Measurements from ENCODE around the gene ARHGEF33.

ARHGEF33 gene

GRCh38 chr2:39020383-39020782 is 130.7 kb downstream of the ARHGEF33 start:
- ChIA-PET CTCF (no interaction called here), POLR2A (ENCODE audit: low non-redundant PET) (no interaction called here)
- no peak for DNase-seq (ENCODE audit: low spot score)
- TF ChIP-seq CTCF (conservative IDR thresholded peaks at IDR 0.05; ENCODE audit: low read depth): no peak
- H3K27ac ChIP-seq: no peak overlapping the region

GRCh38 chr2:39022642-39023235 is 133.1 kb downstream of the ARHGEF33 start:
- TF ChIP-seq CTCF (conservative IDR thresholded peaks at IDR 0.05; ENCODE audit: low read depth): no peak
- no peak overlapping the region for H3K27ac ChIP-seq
- POLR2A ChIA-PET (ENCODE audit: low non-redundant PET): no interaction called here
- no peak for DNase-seq (ENCODE audit: low spot score)
- CTCF ChIA-PET: no interaction called here

- DNase-seq (ENCODE audit: low spot score): no peak
- TF ChIP-seq CTCF (conservative IDR thresholded peaks at IDR 0.05; ENCODE audit: low read depth): no peak
- ChIA-PET POLR2A (ENCODE audit: low non-redundant PET) (no interaction called here), CTCF (no interaction called here)
- H3K27ac ChIP-seq: no peak overlapping the region
Measured at GRCh38 chr2:39023649-39024048, 134.0 kb downstream of the ARHGEF33 start.

DNA sequence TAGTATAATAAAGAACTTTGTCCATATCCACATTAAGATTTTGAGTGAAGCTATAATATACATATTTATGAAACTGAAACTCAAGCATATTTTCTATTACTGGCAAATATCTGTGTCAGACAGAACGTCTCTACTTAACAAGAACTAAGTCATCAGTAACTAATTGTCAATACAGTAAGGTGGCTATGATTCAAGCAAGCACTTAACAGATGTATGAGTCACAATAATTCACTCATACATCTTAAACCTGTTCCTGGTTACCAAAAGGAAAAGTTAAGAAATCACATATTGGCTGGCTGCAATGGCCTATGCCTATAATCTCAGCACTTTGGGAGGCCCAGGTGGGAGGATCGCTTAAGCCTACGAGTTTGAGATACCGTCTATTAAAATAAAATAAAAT is 135.2 kb downstream of the ARHGEF33 start:
- POLR2A ChIA-PET (ENCODE audit: low non-redundant PET): no interaction called here
- DNase-seq (ENCODE audit: low spot score): peak; percentile 50
- H3K27ac ChIP-seq: no peak overlapping the region
- CTCF ChIA-PET: interaction anchor here (0.7 kb wide), 1 partner anchor 763 kb away, joined by 6 read pairs; no protein-coding TSS in a partner anchor
- no peak for TF ChIP-seq CTCF (conservative IDR thresholded peaks at IDR 0.05; ENCODE audit: low read depth)
